Ovary (tissue), 3 donors: Measurements from ENCODE around the gene ZFC3H1.

Source experiments
- EP300 ChIP-seq: sonication (generic); formaldehyde crosslinking; IDR thresholded peaks from one replicate; pipeline ENCODE4 v1.6.1; 2017; ENCODE audit warnings: antibody characterized with exemption
- POLR2A ChIP-seq: fragments of 450-650 bp; IDR thresholded peaks from one replicate; pipeline ENCODE4 v1.6.1; 2017; ENCODE audit warnings: antibody characterized with exemption, mild to moderate bottlenecking, moderate library complexity
- TF ChIP-seq, protein P1 (sequence below), 3 donors: fragments of 450-650 bp in 2 of 3; fragments of 200-600 bp in 1 of 3; IDR thresholded peaks; one replicate each; pipeline versions ENCODE4 v1.5.1 to v1.8.0; 2016 to 2022; ENCODE audit warnings: antibody characterized with exemption in 3 of 3, mild to moderate bottlenecking in 1 of 3
- donor health status: DM: no; HTN: no; CAD: no.

GRCh38 chr12:71685312-71685906 lies 21.8 kb upstream of the ZFC3H1 start:
- TF ChIP-seq, protein P1, sequence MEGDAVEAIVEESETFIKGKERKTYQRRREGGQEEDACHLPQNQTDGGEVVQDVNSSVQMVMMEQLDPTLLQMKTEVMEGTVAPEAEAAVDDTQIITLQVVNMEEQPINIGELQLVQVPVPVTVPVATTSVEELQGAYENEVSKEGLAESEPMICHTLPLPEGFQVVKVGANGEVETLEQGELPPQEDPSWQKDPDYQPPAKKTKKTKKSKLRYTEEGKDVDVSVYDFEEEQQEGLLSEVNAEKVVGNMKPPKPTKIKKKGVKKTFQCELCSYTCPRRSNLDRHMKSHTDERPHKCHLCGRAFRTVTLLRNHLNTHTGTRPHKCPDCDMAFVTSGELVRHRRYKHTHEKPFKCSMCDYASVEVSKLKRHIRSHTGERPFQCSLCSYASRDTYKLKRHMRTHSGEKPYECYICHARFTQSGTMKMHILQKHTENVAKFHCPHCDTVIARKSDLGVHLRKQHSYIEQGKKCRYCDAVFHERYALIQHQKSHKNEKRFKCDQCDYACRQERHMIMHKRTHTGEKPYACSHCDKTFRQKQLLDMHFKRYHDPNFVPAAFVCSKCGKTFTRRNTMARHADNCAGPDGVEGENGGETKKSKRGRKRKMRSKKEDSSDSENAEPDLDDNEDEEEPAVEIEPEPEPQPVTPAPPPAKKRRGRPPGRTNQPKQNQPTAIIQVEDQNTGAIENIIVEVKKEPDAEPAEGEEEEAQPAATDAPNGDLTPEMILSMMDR (IDR thresholded peaks at IDR 0.05), result no peak
- TF ChIP-seq EP300 (no peak), POLR2A (no peak)
